Mesodermal cell (in vitro differentiated cells): Measurements from ENCODE around the gene MCM10. TPM values are rescaled to one million over a fixed set of nuclear protein-coding genes. Genes with fewer than 3 reads are reported as not detected.

Experiments used
- H3K27ac ChIP-seq: 2 replicates; pipeline ENCODE4 v1.7.0; 2013; ENCODE audit warnings: mild to moderate bottlenecking, low read depth, low read length, moderate library complexity; ENCODE audit not compliant: severe bottlenecking
- H3K36me3 ChIP-seq: 2 replicates; pipeline ENCODE4 v1.7.1; 2013; ENCODE audit warnings: mild to moderate bottlenecking, low read length, moderate library complexity; ENCODE audit not compliant: control insufficient read depth, insufficient read depth
- H3K4me1 ChIP-seq: one replicate; pipeline ENCODE4 v1.7.1; 2013; ENCODE audit warnings: mild to moderate bottlenecking, low read length; ENCODE audit not compliant: insufficient read depth, control insufficient read depth, poor library complexity, severe bottlenecking
- H3K4me3 ChIP-seq: 2 replicates; pipeline ENCODE4 v1.7.0; 2013; ENCODE audit warnings: low read length, control low read depth, mild to moderate bottlenecking; ENCODE audit not compliant: insufficient read depth, poor library complexity, severe bottlenecking; ENCODE audit errors: extremely low read depth
- H3K9me3 ChIP-seq: 2 replicates; pipeline ENCODE4 v1.7.1; 2013; ENCODE audit warnings: mild to moderate bottlenecking, low read length, moderate library complexity; ENCODE audit not compliant: control insufficient read depth
- WGBS, 2 experiments: methylation state at CpG; one replicate each; pipeline ENCODE4 v1.1.5; 2013; ENCODE audit warnings: missing lambda C conversion rate in 2 of 2; ENCODE audit not compliant: insufficient coverage in 2 of 2; 5-methylcytosine and 5-hydroxymethylcytosine counted together
- polyA plus RNA-seq, 2 experiments: library from polyadenylated mRNA; stranded (reverse); fragments of 50-300 nt; gene quantifications; one replicate each; pipeline ENCODE4 v1.2.3, GENCODE V29; 2013

MCM10 gene
- 12.3 TPM for polyA plus RNA-seq (2013, experiment 1 of 2)
- polyA plus RNA-seq (2013, experiment 2 of 2) = 8.5 TPM

DNA sequence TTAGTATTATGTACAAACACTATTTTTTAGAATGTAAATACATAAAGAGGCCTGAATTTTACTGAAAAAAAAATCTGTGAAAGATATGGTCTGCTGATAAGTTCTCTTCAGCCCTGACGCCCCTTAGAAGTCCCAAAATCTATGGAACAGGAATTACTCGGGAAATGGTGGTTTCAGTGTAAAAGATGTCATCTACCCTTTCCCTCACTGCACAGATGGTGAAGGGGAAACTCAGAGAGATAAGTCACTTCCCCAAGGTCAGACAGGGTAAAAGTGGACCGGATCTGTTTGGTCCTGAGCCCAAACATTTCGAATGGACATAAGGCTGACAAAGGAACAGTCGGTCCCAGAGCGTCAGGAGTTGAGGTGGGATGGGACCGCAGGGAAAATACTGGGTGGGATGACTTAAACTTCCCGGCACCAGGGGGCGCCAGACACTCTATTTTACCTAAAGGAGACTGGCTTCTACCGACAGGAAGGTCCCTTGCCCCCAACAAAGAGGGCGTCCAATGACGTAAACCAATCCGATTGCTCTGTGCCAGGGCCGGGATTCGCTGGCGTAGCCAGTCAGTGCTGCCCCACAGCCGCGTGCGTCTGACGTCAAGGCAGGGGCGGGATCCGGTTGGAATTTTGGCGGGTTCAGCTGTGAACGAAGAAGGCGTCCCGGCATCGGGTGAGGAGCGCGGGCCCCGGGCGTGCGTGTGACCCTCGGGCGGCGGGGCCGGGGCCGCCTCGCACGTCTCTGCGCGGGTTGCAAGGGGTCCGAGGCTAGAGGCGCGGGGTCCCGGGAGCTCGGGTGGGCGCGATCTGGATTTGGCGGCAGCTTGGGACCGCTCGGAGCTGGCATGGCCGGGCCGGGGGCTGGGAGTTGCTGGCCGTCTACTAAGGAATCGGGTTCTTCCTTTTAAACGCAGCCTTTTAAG lies at the start of gene MCM10:
Gene MCM10 (plus strand): TSS at position 625 of the 923 bp plus-strand sequence. CDS start 2,645 bp downstream, outside the sequence.
- Histone ChIP-seq H3K27ac (peak within 1 kb of the TSS; percentile 4), H3K36me3 (peaks cover 24% of the 10 kb centered on the region), H3K9me3 (no peaks in the 10 kb centered on the region), H3K4me3 (peak within 1 kb of the TSS; percentile 68), H3K4me1 (peaks cover 9% of the 10 kb centered on the region)
- WGBS, 2 experiments = 4% methylated on average over 51 to 56 of the region's 56 CpGs

- Histone ChIP-seq H3K36me3 (peaks cover 51% of the 10 kb centered on the region), H3K9me3 (no peaks in the 10 kb centered on the region), H3K4me1 (no peaks in the 10 kb centered on the region), H3K27ac (no peak overlapping the region), H3K4me3 (no peak overlapping the region)
- WGBS, 2 experiments = 88 to 94% methylated on average over 5 of the region's 6 CpGs
These were observed 47.8 kb upstream of the MCM10 start for GRCh38 chr10:13113544-13113943.

DNA sequence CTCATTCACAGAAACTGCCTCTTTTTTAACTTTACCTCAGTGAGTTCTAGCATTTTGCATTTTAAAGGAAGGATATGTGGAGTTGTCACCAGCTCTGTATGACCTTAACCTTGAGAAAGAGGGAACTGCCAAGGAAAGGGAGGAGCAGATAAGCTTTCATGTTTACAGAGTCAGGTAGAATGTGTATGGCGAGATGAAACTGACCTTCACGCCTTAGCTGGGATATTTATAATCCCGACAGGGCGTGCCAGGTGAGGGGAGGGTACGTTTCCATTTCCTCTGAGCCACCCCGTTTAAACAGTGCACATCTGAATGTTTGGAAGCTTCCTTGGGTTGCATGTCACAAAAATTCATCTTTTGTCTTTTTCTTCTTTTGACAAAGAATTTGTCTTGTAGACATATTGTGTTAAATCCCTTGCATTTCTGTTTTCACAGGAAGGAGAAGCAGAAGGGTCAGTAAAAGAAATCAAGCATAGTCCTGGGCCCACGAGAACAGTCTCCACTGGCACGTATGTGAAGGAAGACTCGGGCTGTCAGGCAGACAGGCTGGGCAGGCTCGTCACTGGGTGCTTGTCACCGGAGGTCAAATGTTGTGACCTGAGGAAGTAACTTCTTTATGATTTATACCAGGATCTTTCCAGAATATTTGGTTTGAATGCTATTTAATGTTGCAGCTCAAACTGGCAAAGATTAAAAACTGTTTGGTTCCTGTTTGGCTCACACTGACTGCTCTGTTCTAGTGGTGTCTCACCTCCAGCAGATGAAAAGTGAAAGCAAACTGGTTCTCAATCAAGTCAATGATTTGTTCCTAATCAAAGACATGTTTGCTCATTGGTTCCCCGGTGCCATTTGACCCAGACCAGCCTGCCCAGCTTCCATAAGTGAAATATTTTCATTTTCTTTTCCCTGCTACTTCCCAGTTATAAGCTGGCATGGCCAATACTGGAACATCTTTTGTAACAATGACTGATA lies 45.2 kb upstream of the MCM10 start:
- 87 to 91% methylated on average over 11 to 12 of the region's 12 CpGs for WGBS, 2 experiments
- H3K36me3 ChIP-seq = peaks cover 47% of the 10 kb centered on the region
- H3K27ac ChIP-seq = no peak overlapping the region
- no peak overlapping the region for H3K4me3 ChIP-seq
- H3K9me3 ChIP-seq = no peaks in the 10 kb centered on the region
- no peaks in the 10 kb centered on the region for H3K4me1 ChIP-seq

GRCh38 chr10:13117841-13118783 lies 43.2 kb upstream of the MCM10 start:
- H3K36me3 ChIP-seq = peaks cover 53% of the 10 kb centered on the region
- no peak overlapping the region for H3K27ac ChIP-seq
- H3K9me3 ChIP-seq = no peaks in the 10 kb centered on the region
- H3K4me3 ChIP-seq = no peak overlapping the region
- H3K4me1 ChIP-seq = no peaks in the 10 kb centered on the region
- WGBS, 2 experiments = 94% methylated on average over 3 to 9 of the region's 14 CpGs

GRCh38 chr10:13118784-13119410 lies 42.5 kb upstream of the MCM10 start:
- Histone ChIP-seq H3K4me3 (no peak overlapping the region), H3K4me1 (no peaks in the 10 kb centered on the region), H3K9me3 (no peaks in the 10 kb centered on the region), H3K36me3 (peaks cover 53% of the 10 kb centered on the region), H3K27ac (no peak overlapping the region)
- 87 to 100% methylated on average over 1 to 3 of the region's 3 CpGs for WGBS, 2 experiments

DNA sequence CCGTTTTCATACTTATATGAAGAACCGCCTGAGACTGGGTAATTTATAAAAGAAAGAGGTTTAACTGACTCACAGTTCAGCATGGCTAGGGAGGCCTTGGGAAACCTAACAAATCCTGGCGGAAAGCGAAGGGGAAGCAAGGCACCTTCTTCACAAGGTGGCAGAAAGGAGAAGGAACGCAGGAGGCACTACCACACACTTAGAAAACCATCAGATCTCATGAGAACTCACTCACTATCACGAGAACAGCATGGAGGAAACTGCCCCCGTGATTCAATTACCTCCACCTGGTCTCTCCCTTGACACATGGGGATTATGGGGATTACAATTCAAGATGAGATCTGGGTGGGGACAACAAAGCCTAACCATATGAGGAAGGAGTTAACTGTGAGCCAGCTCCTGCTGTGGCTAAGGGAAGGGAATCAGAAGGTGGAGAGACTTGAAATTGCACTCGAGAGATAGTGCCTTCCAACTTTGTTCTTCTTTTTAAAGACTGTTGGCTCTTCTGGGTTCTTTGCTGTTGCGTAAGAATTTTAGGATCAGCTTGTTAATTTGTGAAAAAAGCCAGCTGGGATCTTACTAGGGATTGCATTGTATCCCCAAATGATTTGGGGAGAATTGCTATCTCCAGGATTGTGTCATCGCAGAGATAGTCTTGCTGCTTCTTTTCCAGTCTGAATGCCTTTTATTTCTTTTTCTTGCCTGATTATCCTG lies 40.4 kb upstream of the MCM10 start:
- 81 to 93% methylated on average over 3 to 5 of the region's 10 CpGs for WGBS, 2 experiments
- H3K27ac ChIP-seq = no peak overlapping the region
- H3K4me3 ChIP-seq = no peak overlapping the region
- H3K4me1 ChIP-seq = no peaks in the 10 kb centered on the region
- no peaks in the 10 kb centered on the region for H3K9me3 ChIP-seq
- H3K36me3 ChIP-seq = peaks cover 48% of the 10 kb centered on the region

- WGBS, 2 experiments = 83% methylated on average over 1 of the region's 1 CpG; no CpG with 5 or more reads in 1 of the 2 experiments
- peaks cover 46% of the 10 kb centered on the region for H3K36me3 ChIP-seq
- H3K9me3 ChIP-seq = no peaks in the 10 kb centered on the region
- H3K4me1 ChIP-seq = no peaks in the 10 kb centered on the region
- H3K4me3 ChIP-seq = no peak overlapping the region
- H3K27ac ChIP-seq = no peak overlapping the region
These were observed 39.9 kb upstream of the MCM10 start for GRCh38 chr10:13121500-13121854.

GRCh38 chr10:13136651-13137050 lies 24.7 kb upstream of the MCM10 start:
- Histone ChIP-seq H3K4me1 (no peaks in the 10 kb centered on the region), H3K9me3 (no peaks in the 10 kb centered on the region), H3K36me3 (peaks cover 42% of the 10 kb centered on the region), H3K4me3 (no peak overlapping the region), H3K27ac (no peak overlapping the region)
- 88 to 93% methylated on average over 5 to 6 of the region's 8 CpGs for WGBS, 2 experiments

DNA sequence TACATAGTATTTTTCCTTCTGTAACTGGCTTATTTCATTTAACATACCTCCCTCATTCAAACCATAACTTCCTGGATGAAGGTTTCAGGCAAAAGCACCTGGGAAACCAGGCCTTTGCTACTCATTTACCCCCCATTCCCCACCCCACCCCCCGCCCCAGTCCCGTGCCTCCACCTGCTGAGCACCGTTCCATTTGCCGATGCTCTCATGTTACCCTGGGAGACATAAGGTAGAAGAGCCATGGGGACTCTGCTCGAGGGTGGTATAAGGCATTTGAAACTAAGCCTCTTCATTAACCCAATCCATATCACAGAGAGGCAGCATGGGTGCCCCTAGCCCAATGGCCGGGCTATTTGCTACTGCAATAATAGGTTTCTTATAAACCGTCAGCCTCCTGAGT lies 22.2 kb upstream of the MCM10 start:
- Histone ChIP-seq H3K9me3 (no peaks in the 10 kb centered on the region), H3K36me3 (peaks cover 31% of the 10 kb centered on the region), H3K27ac (no peak overlapping the region), H3K4me3 (no peak overlapping the region), H3K4me1 (no peaks in the 10 kb centered on the region)
- WGBS, 2 experiments = 50% methylated on average over 2 of the region's 7 CpGs; no CpG with 5 or more reads in 1 of the 2 experiments
